ENCODE data around the gene MYH10. TPM values are rescaled to one million over a fixed set of nuclear protein-coding genes. Genes with fewer than 3 reads are reported as not detected.

MYH10 gene
- total and polyA plus RNA-seq, 9 donors = 30.4 to 117 (median 75.5) TPM

DNA sequence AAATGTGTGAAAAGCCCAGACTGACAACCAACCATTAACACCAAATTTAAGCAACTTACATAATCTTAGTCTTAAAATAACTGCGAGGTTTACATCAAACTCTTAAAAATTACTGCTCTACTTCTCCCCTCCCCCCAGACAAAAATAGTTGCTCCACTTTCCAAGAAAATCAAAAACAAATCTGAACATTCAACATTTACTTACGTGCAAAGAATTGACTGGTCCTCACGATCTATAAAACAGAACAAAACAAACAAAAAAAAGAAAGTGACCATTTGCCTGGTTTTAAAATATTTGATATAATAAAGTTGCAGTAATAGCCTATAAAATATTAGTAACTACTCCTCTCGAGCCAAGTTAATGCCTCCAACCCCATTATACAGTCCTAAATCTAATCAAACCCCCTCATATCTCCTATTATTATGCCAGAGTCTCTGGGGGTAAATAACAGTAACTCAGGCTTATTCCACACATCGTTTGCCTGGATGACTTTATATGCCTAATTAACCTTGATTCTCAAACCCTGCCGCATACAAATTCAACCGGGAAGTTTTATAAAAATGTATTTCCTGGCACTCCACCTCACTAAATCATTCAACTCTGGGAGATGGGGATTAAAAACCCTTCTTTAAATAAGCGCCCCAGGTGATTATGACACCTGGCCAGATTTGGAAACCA, 41.5 kb downstream of the MYH10 start:
- no peak overlapping the region for H3K27ac ChIP-seq
- H3K4me1 ChIP-seq (ENCODE audit: insufficient read depth) = peaks cover 3% of the 10 kb centered on the region
- H3K27me3 ChIP-seq = no peaks in the 10 kb centered on the region
- no peaks in the 10 kb centered on the region for H3K9me3 ChIP-seq
- TF ChIP-seq POLR2A (IDR thresholded peaks at IDR 0.05) (no peak), EP300 (IDR thresholded peaks at IDR 0.05) (no peak)
- TF ChIP-seq, protein P1, sequence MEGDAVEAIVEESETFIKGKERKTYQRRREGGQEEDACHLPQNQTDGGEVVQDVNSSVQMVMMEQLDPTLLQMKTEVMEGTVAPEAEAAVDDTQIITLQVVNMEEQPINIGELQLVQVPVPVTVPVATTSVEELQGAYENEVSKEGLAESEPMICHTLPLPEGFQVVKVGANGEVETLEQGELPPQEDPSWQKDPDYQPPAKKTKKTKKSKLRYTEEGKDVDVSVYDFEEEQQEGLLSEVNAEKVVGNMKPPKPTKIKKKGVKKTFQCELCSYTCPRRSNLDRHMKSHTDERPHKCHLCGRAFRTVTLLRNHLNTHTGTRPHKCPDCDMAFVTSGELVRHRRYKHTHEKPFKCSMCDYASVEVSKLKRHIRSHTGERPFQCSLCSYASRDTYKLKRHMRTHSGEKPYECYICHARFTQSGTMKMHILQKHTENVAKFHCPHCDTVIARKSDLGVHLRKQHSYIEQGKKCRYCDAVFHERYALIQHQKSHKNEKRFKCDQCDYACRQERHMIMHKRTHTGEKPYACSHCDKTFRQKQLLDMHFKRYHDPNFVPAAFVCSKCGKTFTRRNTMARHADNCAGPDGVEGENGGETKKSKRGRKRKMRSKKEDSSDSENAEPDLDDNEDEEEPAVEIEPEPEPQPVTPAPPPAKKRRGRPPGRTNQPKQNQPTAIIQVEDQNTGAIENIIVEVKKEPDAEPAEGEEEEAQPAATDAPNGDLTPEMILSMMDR (IDR thresholded peaks at IDR 0.05) = no peak
- WGBS, 3 donors = 64 to 68% (median 66%) methylated on average over 8 of the region's 8 CpGs
- no peaks in the 10 kb centered on the region for H3K36me3 ChIP-seq
- no peak overlapping the region for H3K4me3 ChIP-seq
- intact Hi-C loops (cut with DNase I) = loop anchor here in 1 of 4 donors (5.0 kb wide), 1 partner anchor 158 kb away; no protein-coding TSS in a partner anchor
- DNase-seq = no peak

DNA sequence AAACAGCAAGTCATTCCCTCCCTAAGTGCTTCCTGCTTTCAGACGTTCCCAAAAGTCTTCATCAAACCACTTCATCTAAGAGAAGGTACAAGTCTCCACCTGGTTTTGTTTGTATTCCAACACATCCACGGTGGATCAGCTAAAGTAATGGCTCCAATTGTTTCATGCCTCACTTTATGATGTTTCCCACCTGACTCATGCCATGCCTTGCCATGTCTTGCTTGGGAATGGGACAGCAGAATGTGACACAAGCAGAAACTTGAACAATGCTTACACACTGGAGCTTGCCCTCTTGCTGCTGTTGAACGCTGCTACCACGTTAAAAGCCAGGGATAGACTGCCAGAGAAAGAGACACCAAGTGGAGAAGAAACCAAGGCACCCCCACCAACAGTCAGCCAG, 43.8 kb downstream of the MYH10 start:
- H3K4me3 ChIP-seq = no peak overlapping the region
- intact Hi-C loops (cut with DNase I) = loop anchor here in 1 of 4 donors (5.0 kb wide), 1 partner anchor 161 kb away; no protein-coding TSS in a partner anchor
- H3K27ac ChIP-seq = no peak overlapping the region
- no peaks in the 10 kb centered on the region for H3K36me3 ChIP-seq
- no peaks in the 10 kb centered on the region for H3K9me3 ChIP-seq
- H3K27me3 ChIP-seq = no peaks in the 10 kb centered on the region
- H3K4me1 ChIP-seq (ENCODE audit: insufficient read depth) = peaks cover 3% of the 10 kb centered on the region
- 89 to 92% (median 90%) methylated on average over 4 of the region's 4 CpGs for WGBS, 3 donors
- no peak for DNase-seq
- TF ChIP-seq, protein P1 (IDR thresholded peaks at IDR 0.05) = no peak
- TF ChIP-seq EP300 (IDR thresholded peaks at IDR 0.05) (no peak), POLR2A (IDR thresholded peaks at IDR 0.05) (no peak)

DNA sequence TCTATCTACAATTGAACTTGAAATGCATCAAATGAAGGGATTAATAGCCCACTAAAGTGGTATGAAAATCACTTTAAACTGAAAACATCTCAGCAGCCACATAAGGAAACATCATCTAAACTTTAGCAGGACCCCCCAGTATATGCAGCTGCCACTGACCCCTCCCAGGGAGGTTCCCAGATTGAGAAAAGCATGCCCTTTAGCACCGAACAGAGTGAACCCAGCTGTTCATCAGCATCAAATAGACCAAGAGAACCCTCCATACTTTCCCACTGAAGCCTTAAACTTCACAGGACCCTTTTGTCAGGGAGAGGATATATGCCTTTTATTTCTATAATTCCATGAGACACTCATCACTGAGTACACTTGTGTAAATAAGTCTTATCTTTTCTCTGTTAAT, 44.6 kb downstream of the MYH10 start:
- TF ChIP-seq EP300 (IDR thresholded peaks at IDR 0.05) (no peak), POLR2A (IDR thresholded peaks at IDR 0.05) (no peak)
- TF ChIP-seq, protein P1 (IDR thresholded peaks at IDR 0.05) = no peak
- Histone ChIP-seq H3K4me1 (ENCODE audit: insufficient read depth) (peaks cover 3% of the 10 kb centered on the region), H3K9me3 (no peaks in the 10 kb centered on the region), H3K27ac (no peak overlapping the region), H3K36me3 (no peaks in the 10 kb centered on the region), H3K27me3 (no peaks in the 10 kb centered on the region), H3K4me3 (no peak overlapping the region)
- intact Hi-C loops (cut with DNase I) = loop anchor here in 1 of 4 donors (5.0 kb wide), 1 partner anchor 161 kb away; no protein-coding TSS in a partner anchor
- DNase-seq = no peak
- WGBS, 3 donors = 50 to 58% (median 50%) methylated on average over 1 of the region's 1 CpG

DNA sequence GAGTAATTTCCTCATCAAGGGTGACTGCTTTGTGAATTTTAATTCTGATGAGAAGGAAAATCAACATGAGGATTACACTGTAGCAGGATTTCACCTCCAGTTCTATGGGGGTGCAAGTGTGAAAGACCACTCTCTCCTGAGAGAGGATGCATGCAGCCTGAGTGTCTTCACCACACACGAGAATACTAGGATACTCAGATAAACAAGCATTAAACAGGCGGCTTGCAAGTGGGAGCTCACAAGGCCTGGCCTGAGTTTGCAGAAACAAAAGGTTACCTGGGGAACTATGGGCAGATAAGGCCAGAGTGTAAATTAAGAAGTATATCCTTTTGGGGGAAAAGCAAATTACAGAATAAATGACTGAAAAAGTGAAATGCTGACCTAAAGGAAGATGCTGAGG, 46.6 kb downstream of the MYH10 start:
- H3K4me1 ChIP-seq (ENCODE audit: insufficient read depth) = peaks cover 3% of the 10 kb centered on the region
- intact Hi-C loops (cut with DNase I) = no loop called here
- H3K9me3 ChIP-seq = no peaks in the 10 kb centered on the region
- no peaks in the 10 kb centered on the region for H3K36me3 ChIP-seq
- no peak overlapping the region for H3K4me3 ChIP-seq
- no peak overlapping the region for H3K27ac ChIP-seq
- no peak for TF ChIP-seq POLR2A (IDR thresholded peaks at IDR 0.05)
- TF ChIP-seq EP300 (IDR thresholded peaks at IDR 0.05) = no peak
- TF ChIP-seq, protein P1 (IDR thresholded peaks at IDR 0.05) = no peak
- WGBS, 3 donors = 80 to 85% (median 84%) methylated on average over 2 of the region's 2 CpGs
- H3K27me3 ChIP-seq = no peaks in the 10 kb centered on the region
- no peak for DNase-seq

Data from ovary (tissue), 9 donors.